H1 (cell line): ENCODE data around the gene SYF2. TPM values are rescaled to one million over a fixed set of nuclear protein-coding genes. Genes with fewer than 3 reads are reported as not detected.

Experiments used
- CBX5 ChIP-seq: fragments of 300-800, 300-1000 bp; sonication (generic); IDR thresholded peaks from 2 replicates; pipeline ENCODE4 v1.7.1; 2016; ENCODE audit warnings: antibody characterized with exemption, low read length, low read depth
- CHD7 ChIP-seq: fragments of 300-600 bp; sonication (generic); IDR thresholded peaks from 2 replicates; pipeline ENCODE4 v1.7.1; 2012; ENCODE audit warnings: low read length, moderate library complexity, mild to moderate bottlenecking, inconsistent platforms; ENCODE audit not compliant: insufficient replicate concordance
- JUND ChIP-seq: IDR thresholded peaks from 2 replicates; pipeline ENCODE4 v1.6.1; 2011; ENCODE audit warnings: mild to moderate bottlenecking, improper control_type of control experiment, low read length
- KDM1A ChIP-seq: fragments of 200-600, 300-600 bp; sonication (generic); IDR thresholded peaks from 2 replicates; pipeline ENCODE4 v1.7.1; 2016; ENCODE audit warnings: mild to moderate bottlenecking, low read length, borderline replicate concordance
- NRF1 ChIP-seq: IDR thresholded peaks from 2 replicates; pipeline ENCODE4 v1.6.1; 2011; ENCODE audit warnings: mild to moderate bottlenecking, low read depth, low read length, improper control_type of control experiment
- PHF8 ChIP-seq: fragments of 200-600 bp; sonication (generic); conservative IDR thresholded peaks from 2 replicates; pipeline ENCODE4 v1.7.1; 2012; ENCODE audit warnings: low read depth, mild to moderate bottlenecking, inconsistent platforms, low read length, moderate library complexity
- SIN3A ChIP-seq, 2 experiments: IDR thresholded peaks in 1 of 2; conservative IDR thresholded peaks in 1 of 2; 2 replicates each; pipeline ENCODE4 v1.6.1; 2011 to 2012; ENCODE audit warnings: low read length in 2 of 2, improper control_type of control experiment in 1 of 2, low read depth in 1 of 2, mild to moderate bottlenecking in 1 of 2
- TAF1 ChIP-seq: IDR thresholded peaks from 2 replicates; pipeline ENCODE4 v1.6.1; 2011; ENCODE audit warnings: mild to moderate bottlenecking, low read depth, low read length
- TCF12 ChIP-seq: IDR thresholded peaks from 2 replicates; pipeline ENCODE4 v1.6.1; 2011; ENCODE audit warnings: low read depth, mild to moderate bottlenecking, low read length
- TEAD4 ChIP-seq: IDR thresholded peaks from 2 replicates; pipeline ENCODE4 v1.6.1; 2012; ENCODE audit warnings: low read depth, low read length, inconsistent platforms, mixed read lengths
- polyA plus RNA-seq, 7 experiments: library from polyadenylated mRNA; depleted of rRNA in 3 of 7; stranded (reverse) in 5 of 7; unstranded in 2 of 7; fragments of >200 nt in 5 of 7; fragments of 200-250 nt in 2 of 7; gene quantifications; 1 replicate in 5 of 7; 2 replicates in 1 of 7; 4 replicates in 1 of 7; pipeline versions ENCODE4 v1.2.1 to v1.2.3, GENCODE V29; 2011 to 2013; ENCODE audit warnings: missing spikeins in 2 of 7, mixed read lengths in 2 of 7
- total RNA-seq: library from RNA; stranded (reverse); fragmentation: NEBNext Ultra II Directional; extraction: Animal tissue kit (Norgen Biotek cat#: 25700); gene quantifications from 2 replicates; pipeline ENCODE4 v1.2.1, GENCODE V29; 2021

The SYF2 gene
- total and polyA plus RNA-seq, 2 of the 8 experiments (the other 6 are each of a cell fraction or from before 2014, with no cell fraction given) = 7.5 to 33.0 TPM

GRCh38 chr1:25183126-25183980 lies 48.9 kb downstream of the SYF2 start (continued):
- no peak for TF ChIP-seq CHD7
- no peak for TF ChIP-seq TAF1
- no peak for TF ChIP-seq SIN3A (conservative IDR thresholded peaks at IDR 0.05 in 1 of 2, IDR thresholded peaks at IDR 0.05 in 1 of 2; ENCODE audit: low read depth in 1 of 2, low read length in 2 of 2)
- no peak for TF ChIP-seq KDM1A
- no peak for TF ChIP-seq TCF12
- no peak for TF ChIP-seq TEAD4
- no peak for TF ChIP-seq PHF8
- no peak for TF ChIP-seq CBX5
- TF ChIP-seq NRF1 = no peak
- no peak for TF ChIP-seq JUND
